Ovary (tissue), 9 donors: ENCODE measurements around the gene L3MBTL2. TPM values are rescaled to one million over a fixed set of nuclear protein-coding genes. Genes with fewer than 3 reads are reported as not detected.
"Not testable (repeated sequence)": the region's sequence is repeated elsewhere in the genome, so short reads cannot be mapped to it uniquely, and the experiment has no call there.

Source experiments
- DNase-seq, 5 donors: peaks; one replicate each; pipeline ENCODE4 v3.0.0-alpha.2; 2019 to 2020
- H3K27ac ChIP-seq, 2 donors: fragments of 200-600 bp; one replicate each; pipeline versions ENCODE4 v1.5.1 to v1.8.0; 2019 to 2022
- H3K27me3 ChIP-seq: fragments of 200-600 bp; one replicate; pipeline ENCODE4 v1.8.0; 2022
- H3K36me3 ChIP-seq: fragments of 200-600 bp; sonication (generic); one replicate; pipeline ENCODE4 v1.5.1; 2019
- H3K4me1 ChIP-seq: one replicate; pipeline ENCODE4 v1.8.1; 2013; ENCODE audit warnings: mild to moderate bottlenecking, moderate library complexity; ENCODE audit not compliant: insufficient read depth
- H3K4me3 ChIP-seq: fragments of 200-600 bp; sonication (generic); one replicate; pipeline ENCODE4 v1.5.1; 2017
- H3K9me3 ChIP-seq, 2 donors: fragments of 200-600 bp in 1 of 2; sonication (generic) in 1 of 2; one replicate each; pipeline versions ENCODE4 v1.5.1 to v1.8.1; 2013 to 2019; ENCODE audit warnings: mild to moderate bottlenecking in 1 of 2, moderate library complexity in 1 of 2
- EP300 ChIP-seq: sonication (generic); formaldehyde crosslinking; IDR thresholded peaks from one replicate; pipeline ENCODE4 v1.6.1; 2017; ENCODE audit warnings: antibody characterized with exemption
- POLR2A ChIP-seq: fragments of 450-650 bp; IDR thresholded peaks from one replicate; pipeline ENCODE4 v1.6.1; 2017; ENCODE audit warnings: antibody characterized with exemption, mild to moderate bottlenecking, moderate library complexity
- WGBS, 3 donors: extraction: QIAGEN DNeasy Blood & Tissue Kit in 1 of 3; methylation state at CpG; one replicate each; pipeline versions ENCODE4 v1.1.5 to v1.1.7; 2013 to 2017; 5-methylcytosine and 5-hydroxymethylcytosine counted together
- intact Hi-C, 4 donors: fragments of 100-400 bp; cut with DNase I; formaldehyde crosslinking; loops; one replicate each; pipeline versions ENCODE4 v1.11.0 to v1.15.1; 2022 to 2023
- polyA plus RNA-seq, 2 donors: library from polyadenylated mRNA; stranded (reverse); fragments of 200-250 nt in 1 of 2; fragments of 350-450 nt in 1 of 2; fragmentation: Illumina TruSeq in 1 of 2; extraction: RNeasy Lipid Tissue Mini Kit (QIAGEN cat#74804) in 1 of 2; gene quantifications; one replicate each; pipeline ENCODE4 v1.2.3, GENCODE V29; 2013 to 2014
- total RNA-seq, 7 donors: library from RNA; depleted of rRNA in 2 of 7; stranded (reverse); fragments of >200 nt in 2 of 7; fragmentation: NEBNext Ultra II Directional in 3 of 7; extraction: Animal tissue kit (Norgen Biotek cat#: 25700) in 3 of 7; gene quantifications; one replicate each; pipeline versions ENCODE4 v1.1.0 to v1.2.4, GENCODE V29; 2016 to 2023
- TF ChIP-seq, protein P1 (sequence below), 3 donors: fragments of 450-650 bp in 2 of 3; fragments of 200-600 bp in 1 of 3; IDR thresholded peaks; one replicate each; pipeline versions ENCODE4 v1.5.1 to v1.8.0; 2016 to 2022; ENCODE audit warnings: antibody characterized with exemption in 3 of 3, mild to moderate bottlenecking in 1 of 3
- donor health status: DM: no; HTN: no; CAD: no; lungs with moderate emphysema.
- donor health status: DM: no; HTN: no; CAD: no.
- donor health status: Bipolar disorder and iron deficiency.
- donor health status: DM: yes; HTN: yes; CAD: no.
- donor health status: DM: no; HTN: no; CAD: no.
- donor health status: DM: yes; HTN: yes; CAD: no.

The L3MBTL2 gene
- total and polyA plus RNA-seq, 9 donors, result 8.9 to 32.1 (median 25.3) TPM

DNA sequence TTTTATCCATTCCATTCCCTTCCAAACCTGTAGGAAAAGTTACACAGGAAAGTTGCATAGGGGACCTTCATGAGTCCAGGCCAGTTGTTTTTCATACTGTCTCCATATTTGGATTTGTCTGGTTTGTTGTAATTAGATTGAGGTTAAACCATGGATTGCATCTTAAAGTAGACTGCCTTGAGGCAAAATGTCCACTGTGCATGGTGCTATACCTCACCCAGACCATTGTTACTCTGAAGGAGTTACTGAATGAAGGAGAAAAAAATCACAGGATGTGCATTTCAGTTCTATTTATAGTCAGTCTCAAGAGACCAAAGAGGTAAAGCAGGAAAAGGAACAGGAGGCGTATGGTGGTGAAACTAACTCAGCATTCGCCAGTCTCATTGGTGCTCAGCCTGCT is 29.6 kb upstream of the L3MBTL2 start:
- DNase-seq, result no peak
- WGBS, 3 donors, result 84 to 90% (median 85%) methylated on average over 2 of the region's 2 CpGs
- no peak overlapping the region for H3K27ac ChIP-seq
- no peaks in the 10 kb centered on the region for H3K27me3 ChIP-seq
- intact Hi-C loops, result no loop called here
- peaks cover 2% of the 10 kb centered on the region for H3K4me1 ChIP-seq
- no peak overlapping the region for H3K4me3 ChIP-seq
- H3K9me3 ChIP-seq, result no peaks in the 10 kb centered on the region
- TF ChIP-seq, protein P1, sequence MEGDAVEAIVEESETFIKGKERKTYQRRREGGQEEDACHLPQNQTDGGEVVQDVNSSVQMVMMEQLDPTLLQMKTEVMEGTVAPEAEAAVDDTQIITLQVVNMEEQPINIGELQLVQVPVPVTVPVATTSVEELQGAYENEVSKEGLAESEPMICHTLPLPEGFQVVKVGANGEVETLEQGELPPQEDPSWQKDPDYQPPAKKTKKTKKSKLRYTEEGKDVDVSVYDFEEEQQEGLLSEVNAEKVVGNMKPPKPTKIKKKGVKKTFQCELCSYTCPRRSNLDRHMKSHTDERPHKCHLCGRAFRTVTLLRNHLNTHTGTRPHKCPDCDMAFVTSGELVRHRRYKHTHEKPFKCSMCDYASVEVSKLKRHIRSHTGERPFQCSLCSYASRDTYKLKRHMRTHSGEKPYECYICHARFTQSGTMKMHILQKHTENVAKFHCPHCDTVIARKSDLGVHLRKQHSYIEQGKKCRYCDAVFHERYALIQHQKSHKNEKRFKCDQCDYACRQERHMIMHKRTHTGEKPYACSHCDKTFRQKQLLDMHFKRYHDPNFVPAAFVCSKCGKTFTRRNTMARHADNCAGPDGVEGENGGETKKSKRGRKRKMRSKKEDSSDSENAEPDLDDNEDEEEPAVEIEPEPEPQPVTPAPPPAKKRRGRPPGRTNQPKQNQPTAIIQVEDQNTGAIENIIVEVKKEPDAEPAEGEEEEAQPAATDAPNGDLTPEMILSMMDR (IDR thresholded peaks at IDR 0.05), result no peak
- TF ChIP-seq POLR2A (no peak), EP300 (no peak)
- H3K36me3 ChIP-seq, result no peaks in the 10 kb centered on the region

DNA sequence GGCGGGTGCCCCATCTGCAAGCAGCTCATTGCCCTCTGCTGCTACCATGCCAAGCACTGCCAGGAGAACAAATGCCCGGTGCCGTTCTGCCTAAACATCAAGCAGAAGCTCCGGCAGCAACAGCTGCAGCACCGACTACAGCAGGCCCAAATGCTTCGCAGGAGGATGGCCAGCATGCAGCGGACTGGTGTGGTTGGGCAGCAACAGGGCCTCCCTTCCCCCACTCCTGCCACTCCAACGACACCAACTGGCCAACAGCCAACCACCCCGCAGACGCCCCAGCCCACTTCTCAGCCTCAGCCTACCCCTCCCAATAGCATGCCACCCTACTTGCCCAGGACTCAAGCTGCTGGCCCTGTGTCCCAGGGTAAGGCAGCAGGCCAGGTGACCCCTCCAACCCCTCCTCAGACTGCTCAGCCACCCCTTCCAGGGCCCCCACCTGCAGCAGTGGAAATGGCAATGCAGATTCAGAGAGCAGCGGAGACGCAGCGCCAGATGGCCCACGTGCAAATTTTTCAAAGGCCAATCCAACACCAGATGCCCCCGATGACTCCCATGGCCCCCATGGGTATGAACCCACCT is 28.0 kb upstream of the L3MBTL2 start:
- Histone ChIP-seq H3K4me3 (no peak overlapping the region), H3K27ac (no peak overlapping the region), H3K36me3 (no peaks in the 10 kb centered on the region), H3K4me1 (no peaks in the 10 kb centered on the region), H3K9me3 (no peaks in the 10 kb centered on the region), H3K27me3 (no peaks in the 10 kb centered on the region)
- intact Hi-C loops, result no loop called here
- 88 to 92% (median 90%) methylated on average over 15 of the region's 15 CpGs for WGBS, 3 donors
- TF ChIP-seq, protein P1 (IDR thresholded peaks at IDR 0.05), result no peak
- TF ChIP-seq EP300 (no peak), POLR2A (no peak)
- peak in 3 of 5 donors; percentile 33 to 46 (median 44) for DNase-seq

DNA sequence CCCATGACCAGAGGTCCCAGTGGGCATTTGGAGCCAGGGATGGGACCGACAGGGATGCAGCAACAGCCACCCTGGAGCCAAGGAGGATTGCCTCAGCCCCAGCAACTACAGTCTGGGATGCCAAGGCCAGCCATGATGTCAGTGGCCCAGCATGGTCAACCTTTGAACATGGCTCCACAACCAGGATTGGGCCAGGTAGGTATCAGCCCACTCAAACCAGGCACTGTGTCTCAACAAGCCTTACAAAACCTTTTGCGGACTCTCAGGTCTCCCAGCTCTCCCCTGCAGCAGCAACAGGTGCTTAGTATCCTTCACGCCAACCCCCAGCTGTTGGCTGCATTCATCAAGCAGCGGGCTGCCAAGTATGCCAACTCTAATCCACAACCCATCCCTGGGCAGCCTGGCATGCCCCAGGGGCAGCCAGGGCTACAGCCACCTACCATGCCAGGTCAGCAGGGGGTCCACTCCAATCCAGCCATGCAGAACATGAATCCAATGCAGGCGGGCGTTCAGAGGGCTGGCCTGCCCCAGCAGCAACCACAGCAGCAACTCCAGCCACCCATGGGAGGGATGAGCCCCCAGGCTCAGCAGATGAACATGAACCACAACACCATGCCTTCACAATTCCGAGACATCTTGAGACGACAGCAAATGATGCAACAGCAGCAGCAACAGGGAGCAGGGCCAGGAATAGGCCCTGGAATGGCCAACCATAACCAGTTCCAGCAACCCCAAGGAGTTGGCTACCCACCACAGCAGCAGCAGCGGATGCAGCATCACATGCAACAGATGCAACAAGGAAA is 27.3 kb upstream of the L3MBTL2 start:
- intact Hi-C loops, result no loop called here
- no peak overlapping the region for H3K27ac ChIP-seq
- no peaks in the 10 kb centered on the region for H3K27me3 ChIP-seq
- H3K4me1 ChIP-seq, result no peaks in the 10 kb centered on the region
- no peaks in the 10 kb centered on the region for H3K9me3 ChIP-seq
- 85 to 90% (median 89%) methylated on average over 9 of the region's 9 CpGs for WGBS, 3 donors
- no peak overlapping the region for H3K4me3 ChIP-seq
- DNase-seq, result no peak
- no peaks in the 10 kb centered on the region for H3K36me3 ChIP-seq
- no peak for TF ChIP-seq EP300
- TF ChIP-seq, protein P1 (IDR thresholded peaks at IDR 0.05), result no peak
- TF ChIP-seq POLR2A, result no peak

DNA sequence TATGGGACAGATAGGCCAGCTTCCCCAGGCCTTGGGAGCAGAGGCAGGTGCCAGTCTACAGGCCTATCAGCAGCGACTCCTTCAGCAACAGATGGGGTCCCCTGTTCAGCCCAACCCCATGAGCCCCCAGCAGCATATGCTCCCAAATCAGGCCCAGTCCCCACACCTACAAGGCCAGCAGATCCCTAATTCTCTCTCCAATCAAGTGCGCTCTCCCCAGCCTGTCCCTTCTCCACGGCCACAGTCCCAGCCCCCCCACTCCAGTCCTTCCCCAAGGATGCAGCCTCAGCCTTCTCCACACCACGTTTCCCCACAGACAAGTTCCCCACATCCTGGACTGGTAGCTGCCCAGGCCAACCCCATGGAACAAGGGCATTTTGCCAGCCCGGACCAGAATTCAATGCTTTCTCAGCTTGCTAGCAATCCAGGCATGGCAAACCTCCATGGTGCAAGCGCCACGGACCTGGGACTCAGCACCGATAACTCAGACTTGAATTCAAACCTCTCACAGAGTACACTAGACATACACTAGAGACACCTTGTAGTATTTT is 26.6 kb upstream of the L3MBTL2 start:
- H3K27ac ChIP-seq, result no peak overlapping the region
- peak; percentile 37 to 69 (median 52) for DNase-seq
- 55 to 61% (median 60%) methylated on average over 8 of the region's 8 CpGs for WGBS, 3 donors
- intact Hi-C loops, result no loop called here
- TF ChIP-seq, protein P1 (IDR thresholded peaks at IDR 0.05), result no peak
- TF ChIP-seq EP300, result no peak
- no peak for TF ChIP-seq POLR2A
- no peaks in the 10 kb centered on the region for H3K36me3 ChIP-seq
- no peaks in the 10 kb centered on the region for H3K4me1 ChIP-seq
- no peaks in the 10 kb centered on the region for H3K9me3 ChIP-seq
- no peaks in the 10 kb centered on the region for H3K27me3 ChIP-seq
- no peak overlapping the region for H3K4me3 ChIP-seq

DNA sequence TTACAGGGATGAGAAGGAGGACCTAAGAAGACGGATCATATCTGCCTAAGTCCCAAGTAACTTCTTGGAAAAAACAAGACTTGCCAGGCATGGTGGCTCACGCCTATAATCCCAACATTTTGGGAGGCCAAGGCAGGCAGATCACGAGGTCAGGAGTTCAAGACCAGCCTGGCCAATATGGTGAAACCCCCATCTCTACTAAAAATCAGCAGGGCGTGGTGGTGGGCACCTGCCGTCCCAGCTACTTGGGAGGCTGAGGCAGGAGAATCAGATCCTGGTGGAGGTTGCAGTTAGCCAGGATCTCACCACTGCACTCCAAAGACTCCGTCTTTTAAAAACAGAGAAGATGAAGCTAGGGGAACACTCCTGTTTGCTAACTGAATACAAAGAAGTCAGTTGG is 24.8 kb upstream of the L3MBTL2 start:
- WGBS, 3 donors, result 93 to 95% (median 93%) methylated on average over 6 of the region's 6 CpGs
- H3K36me3 ChIP-seq, result not testable (repeated sequence)

More for the DNA sequence above, 24.8 kb upstream of the L3MBTL2 start:
- H3K9me3 ChIP-seq, H3K27me3 ChIP-seq, H3K27ac ChIP-seq, DNase-seq, intact Hi-C loops, H3K4me1 ChIP-seq, H3K4me3 ChIP-seq: not testable (repeated sequence)
